NOMO-1 treated with DMSO at 0.1 percent for 48 hours (cell line): ENCODE data around the gene MEI1.

ENCODE experiments used
- DNase-seq: peaks from one replicate; lab custom pipeline; 2025; ENCODE audit not compliant: unreplicated experiment; lab: John Stamatoyannopoulos, UW

The MEI1 gene

DNA sequence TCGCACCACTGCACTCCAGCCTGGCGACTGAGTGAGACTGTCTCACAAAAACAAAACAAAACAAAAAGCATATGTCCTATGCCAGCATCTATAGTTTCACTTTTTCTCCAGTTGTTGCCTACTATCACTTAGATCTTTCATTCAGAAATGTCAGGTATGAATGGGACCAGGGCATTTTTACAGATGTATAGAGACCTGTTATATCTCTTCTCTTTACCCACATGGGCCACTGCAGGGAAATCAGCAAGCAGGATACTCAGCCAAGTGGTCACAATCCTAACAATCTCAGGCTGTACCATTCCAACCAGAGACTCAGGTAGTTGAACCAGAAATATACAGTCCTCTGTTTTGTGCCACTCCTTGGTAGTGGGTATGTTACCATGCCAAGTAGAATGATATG is 117.6 kb downstream of the MEI1 start:
- no peak for DNase-seq

DNA sequence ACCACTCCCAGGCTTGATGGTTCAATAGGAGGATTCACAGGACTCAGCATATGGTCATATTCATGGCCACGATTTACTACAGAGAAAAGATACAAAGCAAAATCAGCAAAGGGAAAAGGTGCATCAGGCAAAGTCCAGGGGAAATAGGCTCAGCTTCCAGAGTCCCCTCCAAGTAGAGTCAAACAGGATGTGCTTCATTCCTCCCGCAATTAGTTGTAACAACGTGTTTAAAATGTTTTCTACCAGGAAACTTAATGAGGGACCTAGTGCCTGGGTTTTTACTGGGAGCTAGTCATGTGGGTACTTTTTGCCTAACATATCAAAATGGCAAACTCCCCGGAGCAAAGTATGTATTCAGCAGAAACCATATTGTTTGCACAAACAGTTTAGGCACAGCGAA is 118.7 kb downstream of the MEI1 start:
- DNase-seq, result no peak

GRCh38 chr22:41818596-41818995 is 119.3 kb downstream of the MEI1 start:
- DNase-seq, result no peak

DNA sequence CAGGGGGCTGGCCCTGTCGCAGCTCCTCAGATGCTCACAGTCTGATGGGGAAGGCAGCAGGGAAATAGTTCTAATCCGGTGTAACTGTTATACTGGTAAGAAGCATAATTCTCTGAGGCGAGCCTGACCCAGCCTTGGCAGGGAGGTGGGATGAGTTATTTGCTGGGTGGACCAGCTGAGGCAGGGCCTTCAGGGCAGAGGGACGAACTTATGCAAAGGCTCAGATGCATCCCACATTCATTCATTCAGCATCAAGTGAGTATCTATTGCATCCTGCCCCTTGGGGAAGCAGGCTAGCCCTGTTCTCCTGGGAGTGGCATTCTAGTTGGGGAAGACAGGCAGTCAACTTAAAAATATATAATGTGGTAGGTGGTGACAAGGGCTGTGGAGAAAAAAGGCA is 120.0 kb downstream of the MEI1 start:
- no peak for DNase-seq

DNA sequence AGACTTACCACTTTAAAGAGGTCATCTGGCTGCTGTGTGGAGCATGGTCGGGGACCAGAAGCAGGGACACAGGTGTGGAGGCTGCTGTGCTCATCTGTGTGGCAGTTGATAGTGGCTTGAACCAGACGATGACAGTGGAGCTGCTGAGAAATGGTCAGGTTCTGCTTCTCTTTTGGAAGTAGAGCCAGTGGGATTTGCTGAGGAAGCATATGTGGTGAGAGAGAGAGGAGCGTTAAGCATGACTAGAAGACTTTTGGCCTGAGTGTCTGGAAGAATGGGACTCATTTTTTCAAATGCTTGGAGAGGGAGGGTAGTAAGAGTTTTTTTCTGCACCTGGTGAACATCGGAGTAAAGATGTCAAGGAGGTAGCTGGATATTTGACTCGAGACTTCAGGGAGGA is 121.1 kb downstream of the MEI1 start:
- no peak for DNase-seq

- DNase-seq, result no peak
Observed at GRCh38 chr22:41821471-41822316, 122.4 kb downstream of the MEI1 start.

- DNase-seq, result peak; percentile 52
Observed at GRCh38 chr22:41822317-41823057, 123.2 kb downstream of the MEI1 start.

GRCh38 chr22:41823797-41824196 is 124.5 kb downstream of the MEI1 start:
- no peak for DNase-seq

- DNase-seq, result no peak
Observed at GRCh38 chr22:41825376-41825775, 126.1 kb downstream of the MEI1 start.

- no peak for DNase-seq
Observed at GRCh38 chr22:41826021-41826420, 126.7 kb downstream of the MEI1 start.

DNA sequence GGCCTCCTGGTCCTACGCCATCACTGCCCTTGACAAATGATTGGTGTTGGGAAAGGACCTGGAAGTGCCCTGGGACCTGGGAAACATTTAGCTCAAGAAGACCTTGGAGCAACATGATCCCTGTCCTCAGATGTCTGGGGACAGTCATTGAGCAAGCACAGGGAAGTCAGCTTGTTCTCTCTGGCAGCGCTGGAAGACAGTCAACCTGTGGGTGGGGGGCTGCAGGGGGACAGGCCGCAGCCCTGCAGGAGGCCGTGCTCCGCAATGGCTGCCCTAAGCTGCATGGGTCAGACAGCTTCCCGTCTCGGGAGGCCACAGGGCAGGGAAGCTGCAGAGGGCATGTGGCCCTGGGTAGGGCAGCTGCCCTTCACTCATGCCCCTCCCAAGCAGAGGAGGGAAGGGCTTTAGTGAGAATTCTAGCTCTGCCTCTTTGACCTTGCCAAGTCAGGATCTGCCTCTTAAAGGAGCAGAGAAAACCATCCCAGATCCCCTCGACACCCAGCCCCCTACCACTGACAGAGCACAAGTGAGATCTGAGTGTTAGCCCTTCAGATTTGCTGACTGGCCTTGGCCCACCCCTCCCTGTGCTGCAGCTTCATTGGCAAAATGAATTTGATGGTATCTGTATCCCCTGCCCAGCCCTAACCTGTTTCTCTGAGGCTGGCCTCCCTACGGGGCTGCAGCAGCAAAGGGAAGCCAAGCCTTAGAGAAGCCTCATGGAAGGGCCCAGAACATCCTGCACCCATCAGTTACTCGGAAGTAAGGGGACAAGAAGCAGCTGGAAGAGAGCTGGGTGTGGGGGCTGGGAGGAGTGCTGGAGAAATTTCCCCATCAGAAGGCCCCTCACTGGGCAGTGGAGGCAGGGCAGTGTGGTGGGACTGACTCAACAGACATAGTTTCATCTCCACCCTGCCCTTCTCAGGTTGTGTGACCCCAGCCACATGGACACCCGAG is 127.4 kb downstream of the MEI1 start:
- no peak for DNase-seq

DNA sequence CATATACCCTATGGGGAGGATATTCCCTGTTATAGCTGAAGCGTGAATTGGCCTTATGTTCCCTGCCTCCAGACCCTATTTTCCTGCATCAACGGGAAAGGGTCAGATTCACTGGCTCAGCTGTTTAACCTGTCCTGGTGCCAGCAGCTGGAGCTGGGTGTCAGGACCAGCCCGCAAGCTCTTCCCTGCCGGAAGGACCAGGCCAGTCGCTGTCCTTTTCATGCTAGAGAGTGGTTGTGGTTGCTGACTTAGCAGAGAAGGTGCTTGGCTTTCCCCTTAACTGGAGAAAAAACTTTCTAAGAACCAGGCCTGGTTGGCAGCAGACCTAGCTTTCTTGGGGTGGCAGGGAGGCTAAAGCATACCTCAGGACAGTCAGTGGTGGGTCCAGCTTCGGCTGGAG is 128.4 kb downstream of the MEI1 start:
- no peak for DNase-seq

- no peak for DNase-seq
Observed at GRCh38 chr22:41828516-41828915, 129.2 kb downstream of the MEI1 start.

GRCh38 chr22:41830174-41830573 is 130.9 kb downstream of the MEI1 start:
- DNase-seq, result no peak

- DNase-seq, result peak; percentile 69
Observed at GRCh38 chr22:41831383-41831782, 132.1 kb downstream of the MEI1 start.

- no peak for DNase-seq
Observed at GRCh38 chr22:41831828-41832552, 132.7 kb downstream of the MEI1 start.

DNA sequence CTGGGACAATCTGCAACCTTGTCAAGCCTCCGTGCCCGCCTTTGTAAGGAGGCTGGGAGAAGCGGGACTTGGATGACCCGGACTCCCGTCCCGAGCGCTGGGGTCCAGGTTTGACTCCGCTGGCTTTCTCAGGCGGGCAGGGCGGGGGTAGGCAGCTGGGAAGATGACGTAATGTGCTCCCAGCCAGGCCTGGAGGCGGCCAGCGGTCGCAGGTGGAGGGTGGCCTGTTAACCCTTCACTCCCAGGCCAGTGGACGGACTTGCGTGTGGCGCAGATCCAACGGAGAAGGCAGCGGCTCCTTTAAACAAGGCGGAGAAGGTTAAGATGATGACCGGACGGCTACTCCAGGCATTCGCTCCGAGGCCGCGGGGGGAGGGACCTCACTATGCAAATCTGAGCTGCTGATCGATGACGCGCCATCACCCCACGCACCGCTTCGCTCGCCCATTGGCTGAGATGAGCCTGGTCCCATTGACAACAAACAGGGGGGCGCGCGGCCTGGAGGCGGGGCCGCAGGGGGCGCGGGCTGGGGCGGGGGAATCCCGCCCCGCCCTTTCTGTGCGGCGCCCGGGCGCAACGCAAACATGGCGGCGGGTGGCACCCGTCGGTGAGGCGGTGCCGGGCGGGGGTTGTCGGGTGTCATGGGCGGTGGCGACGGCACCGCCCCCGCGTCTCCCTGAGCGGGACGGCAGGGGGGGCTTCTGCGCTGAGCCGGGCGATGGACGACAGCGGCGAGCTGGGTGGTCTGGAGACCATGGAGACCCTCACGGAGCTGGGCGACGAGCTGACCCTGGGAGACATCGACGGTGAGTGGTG is 133.5 kb downstream of the MEI1 start, which contains the start of gene SREBF2:
SREBF2 (plus strand) TSS at position 553 of the 816 bp plus-strand sequence; CDS start at position 719, 166 bp downstream.
- DNase-seq, result peak; percentile 100

GRCh38 chr22:41833369-41834004 is 134.2 kb downstream of the MEI1 start:
- DNase-seq, result peak; percentile 37
